ENCODE results near the gene ZG16. TPM values are rescaled to one million over a fixed set of nuclear protein-coding genes. Genes with fewer than 3 reads are reported as not detected.
"Not testable (repeated sequence)": the region's sequence is repeated elsewhere in the genome, so short reads cannot be mapped to it uniquely, and the experiment has no call there.

Gene ZG16
- total and polyA plus RNA-seq, 2 of the 8 experiments (the other 6 are each of a cell fraction or from before 2014, with no cell fraction given) = not detected

GRCh38 chr16:29740630-29741015 is 37.4 kb upstream of the ZG16 start:
- H2AFZ ChIP-seq (ENCODE audit: low read length); FAIRE-seq; H2BK12ac ChIP-seq (ENCODE audit: low read depth, low read length); H3K18ac ChIP-seq (ENCODE audit: extremely low read depth, low read length); H2BK5ac ChIP-seq (ENCODE audit: low read depth, low read length); H4K5ac ChIP-seq (ENCODE audit: insufficient read length, low read depth, low read length); H3K79me2 ChIP-seq (ENCODE audit: control insufficient read depth in 1 of 2, insufficient read depth in 2 of 2, low read length in 2 of 2); H3K56ac ChIP-seq (replicated peaks; ENCODE audit: insufficient read length, low read depth, low read length); H3K27me3 ChIP-seq (replicated peaks in 1 of 4; ENCODE audit: control insufficient read depth in 3 of 4, extremely low read depth in 1 of 4, insufficient read depth in 3 of 4, low read length in 3 of 4); H3K14ac ChIP-seq (ENCODE audit: insufficient read length); H4K8ac ChIP-seq (ENCODE audit: extremely low read depth, insufficient read depth, low read length); H2AK5ac ChIP-seq (ENCODE audit: low read depth, low read length); H3K4me2 ChIP-seq (ENCODE audit: insufficient read depth in 1 of 2, low read depth in 2 of 2, low read length in 2 of 2); H3K4me1 ChIP-seq (replicated peaks in 1 of 4; ENCODE audit: control insufficient read depth in 3 of 4, insufficient read depth in 4 of 4, low read length in 3 of 4); DNase-seq (ENCODE audit: low read depth in 1 of 2, low spot score in 2 of 2); H3K4ac ChIP-seq (replicated peaks; ENCODE audit: insufficient read length, low read depth, low read length); H2BK20ac ChIP-seq (ENCODE audit: low read length); H4K91ac ChIP-seq (replicated peaks; ENCODE audit: insufficient read length, low read length); H3K9me3 ChIP-seq (ENCODE audit: insufficient read depth in 2 of 2, low read depth in 1 of 2, low read length in 1 of 2); H3K23me2 ChIP-seq (ENCODE audit: low read depth, low read length); H2BK120ac ChIP-seq (replicated peaks; ENCODE audit: low read depth, low read length); H3K79me1 ChIP-seq (ENCODE audit: low read depth, low read length); H3K9ac ChIP-seq (replicated peaks in 1 of 4; ENCODE audit: extremely low read depth in 1 of 4, low read depth in 3 of 4, low read length in 3 of 4); H3K4me3 ChIP-seq (ENCODE audit: extremely low read depth in 1 of 4, insufficient read depth in 2 of 4, low read depth in 3 of 4, low read length in 4 of 4); H3K27ac ChIP-seq (ENCODE audit: low read depth, low read length); H3K23ac ChIP-seq (ENCODE audit: insufficient read length); H2BK15ac ChIP-seq (ENCODE audit: low read length): not testable (repeated sequence)
- CTCF ChIA-PET (ENCODE audit: partially characterized antibody) = interaction anchor here (1.0 kb wide), 1 partner anchor 59 kb away, joined by 3 read pairs; no protein-coding TSS in a partner anchor
- Histone ChIP-seq H3K36me3 (ENCODE audit: control insufficient read depth in 2 of 4, insufficient read depth in 4 of 4, low read length in 3 of 4) (peaks cover 2 to 19% (median 4%) of the 10 kb centered on the region in 4 experiments; a peak in 6 of 8 replicates), H4K20me1 (replicated peaks in 1 of 2; ENCODE audit: control insufficient read depth in 1 of 2, insufficient read depth in 2 of 2, low read length in 2 of 2) (peaks cover 12 to 23% of the 10 kb centered on the region in 2 experiments)
- POLR2A ChIA-PET (ENCODE audit: partially characterized antibody) = interaction anchor here (0.7 to 4.0 kb wide), 8 partner anchors 8 to 44 kb away, joined by 3 to 17 read pairs (median 4); no protein-coding TSS in a partner anchor
- WGBS, 2 experiments (ENCODE audit: extremely low coverage in 1 of 2, insufficient coverage in 1 of 2, insufficient read length in 1 of 2, insufficient replicate concordance in 2 of 2, low coverage in 1 of 2, low lambda C conversion rate in 2 of 2, missing lambda C conversion rate in 1 of 2) = 93% methylated on average over 11 of the region's 11 CpGs; no CpG with 5 or more reads in 1 of the 2 experiments
- peak in 1 of 2 experiments; percentile 43 for TF ChIP-seq POLR2A (IDR thresholded peaks at IDR 0.05; ENCODE audit: control extremely low read depth in 1 of 2, low read depth in 2 of 2, low read length in 2 of 2)
